Activated naive CD8-positive, alpha-beta T cell (primary cell): ENCODE measurements around the gene CDON.
"Not testable (repeated sequence)": the region's sequence is repeated elsewhere in the genome, so short reads cannot be mapped to it uniquely, and the experiment has no call there.

Experiments used
- H3K27ac Mint-ChIP-seq: one replicate; pipeline ENCODE4 v1.8.0; 2021; ENCODE audit warnings: mixed read lengths
- H3K27me3 Mint-ChIP-seq: one replicate; pipeline ENCODE4 v1.8.0; 2021; ENCODE audit warnings: mixed read lengths
- H3K36me3 Mint-ChIP-seq: one replicate; pipeline ENCODE4 v1.8.0; 2021; ENCODE audit warnings: mixed read lengths
- H3K4me1 Mint-ChIP-seq: one replicate; pipeline ENCODE4 v1.8.0; 2021; ENCODE audit warnings: low read depth, mixed read lengths
- H3K4me3 Mint-ChIP-seq: one replicate; pipeline ENCODE4 v1.8.0; 2021; ENCODE audit warnings: mild to moderate bottlenecking, mixed read lengths
- H3K9me3 Mint-ChIP-seq: one replicate; pipeline ENCODE4 v1.8.0; 2021; ENCODE audit warnings: low read depth, mixed read lengths

CDON gene

DNA sequence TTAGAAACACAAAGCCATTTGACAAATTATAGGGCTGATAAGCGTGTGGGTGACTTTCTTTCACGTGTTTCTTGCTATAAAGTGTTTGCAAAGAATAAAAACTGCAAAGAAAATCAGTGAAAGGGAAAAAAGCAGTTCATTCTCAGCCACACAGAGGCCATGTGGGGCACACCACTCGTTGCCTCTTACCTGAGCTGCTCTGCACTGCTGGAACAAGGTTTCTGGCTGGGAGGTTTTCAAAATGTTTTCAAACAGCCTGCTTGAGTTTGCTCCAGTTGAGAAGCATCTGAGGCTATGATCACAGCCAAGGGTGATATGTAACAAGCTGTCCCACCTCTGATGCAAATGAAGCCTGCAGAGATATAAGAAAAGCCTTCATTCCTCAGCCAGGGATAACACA lies 131.6 kb downstream of the CDON start:
- H3K27ac Mint-ChIP-seq: no peak overlapping the region
- no peaks in the 10 kb centered on the region for H3K36me3 Mint-ChIP-seq
- H3K9me3 Mint-ChIP-seq: no peaks in the 10 kb centered on the region
- peaks cover 12% of the 10 kb centered on the region for H3K27me3 Mint-ChIP-seq
- no peak overlapping the region for H3K4me3 Mint-ChIP-seq
- H3K4me1 Mint-ChIP-seq: peaks cover 6% of the 10 kb centered on the region

DNA sequence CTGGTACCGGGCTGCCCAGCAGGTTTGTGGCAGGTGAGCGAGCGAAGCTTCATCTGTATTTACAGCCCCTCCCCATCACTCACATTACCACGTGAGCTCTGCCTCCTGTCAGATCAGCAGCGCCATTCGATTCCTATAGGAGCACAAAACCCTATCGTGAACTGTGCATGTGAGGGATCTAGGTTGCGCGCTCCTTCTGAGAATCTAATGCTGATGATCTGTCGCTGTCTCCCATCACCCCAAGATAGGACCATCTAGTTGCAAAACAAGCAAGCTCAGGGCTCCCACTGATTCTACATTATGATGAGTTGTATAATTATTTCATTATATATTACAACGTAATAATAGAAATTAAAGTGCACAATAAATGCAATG lies 132.6 kb downstream of the CDON start:
- Mint-ChIP-seq H3K27ac (no peak overlapping the region), H3K27me3 (peaks cover 14% of the 10 kb centered on the region), H3K9me3 (no peaks in the 10 kb centered on the region), H3K4me3 (no peak overlapping the region), H3K4me1 (peaks cover 6% of the 10 kb centered on the region), H3K36me3 (no peaks in the 10 kb centered on the region)

DNA sequence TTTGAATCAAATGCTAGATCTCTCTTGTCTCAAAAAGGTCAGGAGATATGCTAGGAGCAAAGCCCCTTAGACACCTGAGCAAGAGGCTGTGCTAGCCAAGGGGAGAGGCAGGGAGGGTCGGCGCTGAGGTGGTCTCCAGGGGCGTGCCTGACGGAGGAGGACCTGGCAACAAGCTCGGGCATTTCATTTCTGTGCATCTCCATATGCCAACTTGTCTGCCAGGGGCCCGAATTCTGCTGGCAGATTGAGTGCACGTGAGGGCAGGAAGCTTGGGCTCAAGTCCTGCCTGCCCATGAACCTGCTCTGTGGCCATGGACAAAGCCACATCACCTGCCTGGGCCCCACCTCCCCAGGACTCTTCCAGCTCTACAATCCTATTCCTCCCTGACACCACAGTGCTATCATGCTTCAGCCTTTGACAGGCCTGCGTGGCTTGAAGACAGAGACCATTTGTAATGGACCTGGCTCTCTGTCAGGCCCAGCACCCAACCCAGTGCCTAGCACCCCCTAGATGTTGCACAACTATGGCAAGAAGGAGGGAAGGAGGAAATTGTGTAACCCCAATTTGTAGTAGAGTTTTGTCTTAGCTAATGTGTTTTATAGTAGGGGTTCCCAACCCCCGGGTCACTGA lies 133.1 kb downstream of the CDON start:
- no peak overlapping the region for H3K27ac Mint-ChIP-seq
- H3K36me3 Mint-ChIP-seq: no peaks in the 10 kb centered on the region
- peaks cover 14% of the 10 kb centered on the region for H3K27me3 Mint-ChIP-seq
- peaks cover 6% of the 10 kb centered on the region for H3K4me1 Mint-ChIP-seq
- no peaks in the 10 kb centered on the region for H3K9me3 Mint-ChIP-seq
- H3K4me3 Mint-ChIP-seq: no peak overlapping the region

- H3K4me1 Mint-ChIP-seq: no peaks in the 10 kb centered on the region
- peaks cover 12% of the 10 kb centered on the region for H3K27me3 Mint-ChIP-seq
- H3K27ac Mint-ChIP-seq: no peak overlapping the region
- no peak overlapping the region for H3K4me3 Mint-ChIP-seq
- no peaks in the 10 kb centered on the region for H3K36me3 Mint-ChIP-seq
- H3K9me3 Mint-ChIP-seq: no peaks in the 10 kb centered on the region
Measured at GRCh38 chr11:125926682-125927081, 136.0 kb downstream of the CDON start.

- Mint-ChIP-seq H3K27me3 (peaks cover 12% of the 10 kb centered on the region), H3K9me3 (no peaks in the 10 kb centered on the region), H3K36me3 (no peaks in the 10 kb centered on the region), H3K4me3 (no peak overlapping the region), H3K27ac (no peak overlapping the region), H3K4me1 (no peaks in the 10 kb centered on the region)
Measured at GRCh38 chr11:125925804-125926203, 136.9 kb downstream of the CDON start.

DNA sequence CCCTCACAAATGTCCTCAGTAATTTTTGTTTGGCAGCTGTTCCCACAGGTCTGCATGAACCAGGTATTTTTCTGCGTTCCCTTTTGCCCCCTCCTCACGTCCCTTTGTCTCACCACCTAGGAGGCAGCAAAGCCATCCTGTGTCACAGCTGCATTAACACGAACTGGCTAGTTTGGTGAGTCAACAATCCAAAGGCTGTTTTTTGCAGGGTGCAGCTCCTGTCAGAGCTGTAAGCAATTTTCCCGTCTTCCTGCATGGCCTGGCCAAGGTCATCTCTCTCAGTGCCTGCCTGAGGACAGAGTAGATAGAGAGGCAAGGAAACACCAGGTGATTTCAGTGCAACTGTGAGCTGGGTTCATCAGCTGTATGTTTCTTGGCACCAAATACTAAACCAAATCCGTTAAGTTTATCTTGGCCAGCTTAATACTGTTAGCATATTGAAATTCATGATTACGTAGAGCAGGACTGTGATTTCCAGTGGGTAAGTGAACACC lies 137.4 kb downstream of the CDON start:
- Mint-ChIP-seq H3K36me3 (no peaks in the 10 kb centered on the region), H3K4me3 (no peak overlapping the region), H3K27me3 (peaks cover 14% of the 10 kb centered on the region), H3K9me3 (no peaks in the 10 kb centered on the region), H3K27ac (no peak overlapping the region), H3K4me1 (no peaks in the 10 kb centered on the region)

DNA sequence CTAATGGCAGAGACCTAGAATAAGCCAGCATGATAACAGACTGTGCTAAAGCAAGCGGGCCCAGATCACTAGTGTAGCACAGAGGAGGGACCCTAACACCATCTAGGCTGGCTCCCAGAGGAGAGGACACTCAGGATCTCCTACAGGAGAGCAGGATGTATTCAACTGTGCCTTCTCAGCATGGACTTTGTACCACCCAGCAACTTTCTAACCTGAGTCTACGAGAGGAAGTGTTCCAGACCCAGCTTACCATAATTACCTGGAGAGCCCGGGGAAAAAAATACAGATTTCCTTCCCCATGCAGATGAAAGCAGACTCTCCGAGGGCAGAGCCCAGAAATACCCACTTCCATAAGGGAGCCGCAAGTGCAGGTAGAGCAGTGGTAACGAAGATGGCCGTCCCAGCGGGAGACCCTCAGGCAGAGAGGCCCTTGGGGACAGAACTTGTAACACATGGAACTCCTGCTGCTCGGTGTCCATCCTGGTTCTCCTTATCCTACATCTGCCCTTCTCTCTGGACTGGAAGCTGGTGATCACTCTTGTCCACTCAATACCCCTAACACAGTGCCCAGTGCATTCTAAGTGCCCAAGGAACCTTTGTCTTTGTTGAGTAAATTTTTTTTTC lies 138.2 kb downstream of the CDON start:
- Mint-ChIP-seq H3K27me3 (peaks cover 10% of the 10 kb centered on the region), H3K4me3 (no peak overlapping the region), H3K36me3 (no peaks in the 10 kb centered on the region), H3K9me3 (no peaks in the 10 kb centered on the region), H3K4me1 (no peaks in the 10 kb centered on the region), H3K27ac (no peak overlapping the region)

DNA sequence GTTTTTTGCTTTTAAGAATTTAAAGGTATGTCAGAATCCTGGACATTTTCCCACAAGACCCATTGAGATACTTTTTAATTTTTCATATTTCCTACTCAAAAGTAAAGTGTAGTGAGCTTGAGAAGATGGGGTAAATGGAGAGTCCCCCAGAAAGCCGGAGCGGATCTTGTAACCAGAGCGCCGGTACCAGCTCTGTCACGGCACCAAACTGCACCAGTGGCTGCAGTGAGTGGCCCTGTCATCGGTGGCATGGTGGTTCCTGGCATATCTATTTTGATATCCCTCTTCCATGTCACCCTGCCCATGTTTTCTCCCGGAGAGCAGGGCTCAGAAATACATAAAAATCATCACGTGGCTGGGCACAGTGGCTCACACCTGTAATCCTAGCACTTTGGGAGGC lies 139.0 kb downstream of the CDON start:
- Mint-ChIP-seq H3K4me1 (no peaks in the 10 kb centered on the region), H3K36me3 (no peaks in the 10 kb centered on the region), H3K9me3 (no peaks in the 10 kb centered on the region), H3K4me3 (no peak overlapping the region), H3K27ac (no peak overlapping the region), H3K27me3 (peaks cover 12% of the 10 kb centered on the region)

- Mint-ChIP-seq H3K4me3 (no peak overlapping the region), H3K27me3 (peaks cover 10% of the 10 kb centered on the region), H3K36me3 (no peaks in the 10 kb centered on the region), H3K4me1 (no peaks in the 10 kb centered on the region), H3K9me3 (no peaks in the 10 kb centered on the region), H3K27ac (no peak overlapping the region)
Measured at GRCh38 chr11:125923012-125923579, 139.6 kb downstream of the CDON start.

DNA sequence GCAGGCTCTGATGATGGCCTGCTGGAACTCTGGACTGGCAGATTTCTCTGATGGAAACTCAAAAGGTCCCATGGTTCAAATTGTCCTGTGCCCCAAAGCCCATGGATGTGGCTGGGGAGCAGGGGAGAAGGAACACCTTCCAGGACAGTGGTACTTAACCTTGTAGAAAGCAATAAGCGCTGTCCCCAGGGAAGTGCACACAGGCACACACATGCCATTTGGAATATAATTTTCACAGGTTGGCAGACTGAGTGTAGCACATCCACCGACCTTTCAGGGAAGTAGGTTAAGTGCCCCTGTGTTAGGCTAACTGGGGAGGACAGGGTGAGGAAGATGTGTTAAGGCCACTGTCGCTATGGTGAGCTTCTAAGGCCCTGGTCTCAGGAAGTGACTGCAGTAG lies 140.5 kb downstream of the CDON start:
- H3K4me3 Mint-ChIP-seq: no peak overlapping the region
- no peaks in the 10 kb centered on the region for H3K4me1 Mint-ChIP-seq
- H3K27ac Mint-ChIP-seq: no peak overlapping the region
- no peaks in the 10 kb centered on the region for H3K9me3 Mint-ChIP-seq
- no peaks in the 10 kb centered on the region for H3K36me3 Mint-ChIP-seq
- H3K27me3 Mint-ChIP-seq: peaks cover 10% of the 10 kb centered on the region

GRCh38 chr11:125921042-125921441 lies 141.6 kb downstream of the CDON start:
- Mint-ChIP-seq H3K9me3 (no peaks in the 10 kb centered on the region), H3K4me3 (no peak overlapping the region), H3K27ac (no peak overlapping the region), H3K27me3 (peaks cover 9% of the 10 kb centered on the region), H3K36me3 (no peaks in the 10 kb centered on the region), H3K4me1 (no peaks in the 10 kb centered on the region)

DNA sequence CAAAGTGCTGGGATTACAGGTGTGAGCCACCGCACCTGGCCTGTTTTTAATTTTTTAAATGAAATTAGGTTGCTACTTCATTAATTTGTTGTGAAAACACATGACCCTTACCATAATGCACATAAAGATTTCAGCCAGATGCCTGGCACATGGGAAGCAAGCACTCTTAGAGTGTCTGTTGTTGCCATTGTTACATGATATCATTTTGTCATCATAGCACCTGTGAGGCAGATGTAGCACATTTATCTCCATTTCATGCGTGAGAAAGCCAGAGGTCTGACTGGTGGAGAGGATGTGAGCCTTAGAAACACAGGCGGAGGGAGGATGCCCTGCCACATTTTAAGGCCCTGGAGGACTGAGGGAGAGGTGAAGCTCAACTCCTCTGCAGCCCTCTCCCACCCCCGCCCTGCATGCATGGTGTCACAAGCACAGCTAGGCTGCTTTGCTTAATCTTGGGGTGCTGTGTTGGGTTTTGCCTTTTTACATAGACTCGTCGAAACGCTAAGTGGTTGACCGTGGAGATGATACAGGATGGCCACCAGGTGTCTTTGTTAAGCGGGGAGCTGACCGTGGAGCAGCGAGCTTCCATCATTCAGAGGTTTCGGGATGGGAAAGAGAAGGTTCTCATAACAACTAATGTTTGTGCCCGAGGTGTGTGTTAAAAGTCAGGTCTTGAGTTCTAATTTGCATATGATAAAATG lies 144.4 kb downstream of the CDON start:
- no peaks in the 10 kb centered on the region for H3K9me3 Mint-ChIP-seq
- no peak overlapping the region for H3K4me3 Mint-ChIP-seq
- no peak overlapping the region for H3K27ac Mint-ChIP-seq
- H3K36me3 Mint-ChIP-seq: no peaks in the 10 kb centered on the region
- peaks cover 7% of the 10 kb centered on the region for H3K27me3 Mint-ChIP-seq
- H3K4me1 Mint-ChIP-seq: no peaks in the 10 kb centered on the region

DNA sequence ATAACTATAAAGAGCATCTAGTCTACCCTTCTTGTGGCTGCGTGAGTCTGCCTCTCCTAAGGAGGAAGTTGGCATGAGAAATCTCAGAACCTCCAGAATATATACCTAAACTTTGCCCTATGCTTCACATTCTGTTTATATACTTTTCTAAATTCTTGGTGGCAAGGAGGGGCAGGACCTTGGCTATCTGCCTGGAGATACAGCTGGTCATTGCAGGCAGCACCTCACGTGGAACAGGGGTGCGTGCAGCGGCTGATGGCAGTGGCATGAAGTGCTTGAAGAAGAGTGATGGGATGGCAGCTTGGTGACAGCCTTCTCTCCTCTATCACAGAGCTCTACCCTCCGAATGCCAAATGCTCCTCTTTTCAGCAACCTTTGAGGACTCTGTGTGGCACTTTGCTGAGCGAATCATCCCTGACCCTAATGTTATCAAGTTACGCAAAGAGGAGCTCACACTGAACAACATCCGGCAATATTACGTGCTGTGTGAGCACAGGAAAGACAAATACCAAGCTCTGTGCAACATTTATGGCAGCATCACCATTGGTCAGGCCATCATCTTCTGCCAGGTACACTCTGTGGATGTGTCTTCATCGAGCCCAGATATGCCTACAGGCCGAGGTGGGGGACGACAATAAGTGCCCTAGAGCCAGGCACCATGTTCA lies 145.9 kb downstream of the CDON start:
- Mint-ChIP-seq H3K9me3 (no peaks in the 10 kb centered on the region), H3K4me3 (no peak overlapping the region), H3K36me3 (no peaks in the 10 kb centered on the region), H3K27me3 (peaks cover 9% of the 10 kb centered on the region), H3K4me1 (no peaks in the 10 kb centered on the region), H3K27ac (no peak overlapping the region)

- H3K9me3 Mint-ChIP-seq, H3K27ac Mint-ChIP-seq, H3K4me1 Mint-ChIP-seq, H3K4me3 Mint-ChIP-seq, H3K36me3 Mint-ChIP-seq, H3K27me3 Mint-ChIP-seq: not testable (repeated sequence)
Measured at GRCh38 chr11:125914601-125915000, 148.1 kb downstream of the CDON start.
